ENCODE results near the gene TTC34.
"Not testable (repeated sequence)": the region's sequence is repeated elsewhere in the genome, so short reads cannot be mapped to it uniquely, and the experiment has no call there.

TTC34 gene

GRCh38 chr1:2750766-2751730, 50.4 kb downstream of the TTC34 start:
- H3K9me3 Mint-ChIP-seq, ATAC-seq: not testable (repeated sequence)

GRCh38 chr1:2750041-2750680, 51.3 kb downstream of the TTC34 start:
- not testable (repeated sequence) for H3K27ac Mint-ChIP-seq, H3K4me3 Mint-ChIP-seq, H3K27me3 Mint-ChIP-seq, ATAC-seq, H3K9me3 Mint-ChIP-seq, H3K36me3 Mint-ChIP-seq, H3K4me1 Mint-ChIP-seq

More at GRCh38 chr1:2750766-2751730, 50.4 kb downstream of the TTC34 start:
- not testable (repeated sequence) for H3K27me3 Mint-ChIP-seq, H3K27ac Mint-ChIP-seq, H3K4me3 Mint-ChIP-seq, H3K4me1 Mint-ChIP-seq, H3K36me3 Mint-ChIP-seq

GRCh38 chr1:2748626-2749025, 52.9 kb downstream of the TTC34 start:
- H3K27ac Mint-ChIP-seq, H3K36me3 Mint-ChIP-seq, H3K4me3 Mint-ChIP-seq, H3K4me1 Mint-ChIP-seq, H3K27me3 Mint-ChIP-seq, H3K9me3 Mint-ChIP-seq, ATAC-seq: not testable (repeated sequence)

GRCh38 chr1:2694796-2695195, 106.7 kb downstream of the TTC34 start:
- not testable (repeated sequence) for H3K4me1 Mint-ChIP-seq, H3K4me3 Mint-ChIP-seq, H3K27me3 Mint-ChIP-seq, ATAC-seq, H3K27ac Mint-ChIP-seq, H3K36me3 Mint-ChIP-seq, H3K9me3 Mint-ChIP-seq

GRCh38 chr1:2690180-2690579, 111.3 kb downstream of the TTC34 start:
- ATAC-seq, H3K27ac Mint-ChIP-seq, H3K36me3 Mint-ChIP-seq, H3K4me3 Mint-ChIP-seq, H3K4me1 Mint-ChIP-seq, H3K9me3 Mint-ChIP-seq: not testable (repeated sequence)
- H3K27me3 Mint-ChIP-seq: peaks cover 12% of the 10 kb centered on the region

GRCh38 chr1:2688336-2688665, 113.2 kb downstream of the TTC34 start:
- not testable (repeated sequence) for H3K9me3 Mint-ChIP-seq, H3K4me3 Mint-ChIP-seq, H3K4me1 Mint-ChIP-seq, H3K27ac Mint-ChIP-seq, H3K36me3 Mint-ChIP-seq, ATAC-seq
- peaks cover 21% of the 10 kb centered on the region for H3K27me3 Mint-ChIP-seq

GRCh38 chr1:2687638-2688335, 113.7 kb downstream of the TTC34 start:
- not testable (repeated sequence) for H3K9me3 Mint-ChIP-seq, H3K27ac Mint-ChIP-seq, H3K4me3 Mint-ChIP-seq, ATAC-seq, H3K4me1 Mint-ChIP-seq, H3K36me3 Mint-ChIP-seq
- H3K27me3 Mint-ChIP-seq: peaks cover 21% of the 10 kb centered on the region

- not testable (repeated sequence) for H3K9me3 Mint-ChIP-seq, H3K36me3 Mint-ChIP-seq, ATAC-seq, H3K27ac Mint-ChIP-seq, H3K4me3 Mint-ChIP-seq, H3K4me1 Mint-ChIP-seq
- peaks cover 21% of the 10 kb centered on the region for H3K27me3 Mint-ChIP-seq
Observed at GRCh38 chr1:2687174-2687591, 114.3 kb downstream of the TTC34 start.

GRCh38 chr1:2686091-2686863, 115.2 kb downstream of the TTC34 start:
- H3K27ac Mint-ChIP-seq, H3K4me3 Mint-ChIP-seq, ATAC-seq, H3K36me3 Mint-ChIP-seq, H3K9me3 Mint-ChIP-seq, H3K4me1 Mint-ChIP-seq: not testable (repeated sequence)
- H3K27me3 Mint-ChIP-seq: peaks cover 21% of the 10 kb centered on the region

- H3K4me3 Mint-ChIP-seq, H3K36me3 Mint-ChIP-seq, H3K27ac Mint-ChIP-seq, ATAC-seq, H3K9me3 Mint-ChIP-seq, H3K4me1 Mint-ChIP-seq: not testable (repeated sequence)
- H3K27me3 Mint-ChIP-seq: peaks cover 21% of the 10 kb centered on the region
Observed at GRCh38 chr1:2685671-2686070, 115.8 kb downstream of the TTC34 start.

- H3K4me1 Mint-ChIP-seq, H3K36me3 Mint-ChIP-seq, ATAC-seq, H3K9me3 Mint-ChIP-seq, H3K27ac Mint-ChIP-seq, H3K4me3 Mint-ChIP-seq: not testable (repeated sequence)
- H3K27me3 Mint-ChIP-seq: peaks cover 21% of the 10 kb centered on the region
Observed at GRCh38 chr1:2684878-2685277, 116.6 kb downstream of the TTC34 start.

GRCh38 chr1:2684000-2684399, 117.5 kb downstream of the TTC34 start:
- H3K4me1 Mint-ChIP-seq, ATAC-seq, H3K36me3 Mint-ChIP-seq, H3K27ac Mint-ChIP-seq, H3K9me3 Mint-ChIP-seq, H3K4me3 Mint-ChIP-seq: not testable (repeated sequence)
- peaks cover 21% of the 10 kb centered on the region for H3K27me3 Mint-ChIP-seq

GRCh38 chr1:2683321-2683741, 118.2 kb downstream of the TTC34 start:
- not testable (repeated sequence) for H3K36me3 Mint-ChIP-seq, H3K4me3 Mint-ChIP-seq, ATAC-seq, H3K27ac Mint-ChIP-seq, H3K9me3 Mint-ChIP-seq, H3K4me1 Mint-ChIP-seq
- peaks cover 21% of the 10 kb centered on the region for H3K27me3 Mint-ChIP-seq

- not testable (repeated sequence) for H3K4me1 Mint-ChIP-seq, H3K36me3 Mint-ChIP-seq, ATAC-seq, H3K9me3 Mint-ChIP-seq, H3K4me3 Mint-ChIP-seq, H3K27ac Mint-ChIP-seq
- peaks cover 16% of the 10 kb centered on the region for H3K27me3 Mint-ChIP-seq
Observed at GRCh38 chr1:2682879-2683278, 118.6 kb downstream of the TTC34 start.

- H3K27ac Mint-ChIP-seq, ATAC-seq, H3K27me3 Mint-ChIP-seq, H3K36me3 Mint-ChIP-seq, H3K4me3 Mint-ChIP-seq, H3K9me3 Mint-ChIP-seq, H3K4me1 Mint-ChIP-seq: not testable (repeated sequence)
Observed at GRCh38 chr1:2676726-2677125, 124.8 kb downstream of the TTC34 start.

Measured in stimulated activated memory B cell treated with anti-CD40 and anti-IgM and Interleukin-4, amounts not matched to agents 10 μg/mL and 1 μg/mL and 100 μg/mL, for 72 hours (primary cell).